HG03159 (cell line): Measurements from ENCODE around the gene SPATS2L.

ENCODE experiments used
- ATAC-seq: cut with Tn5 transposase; IDR thresholded peaks from one replicate; pipeline ENCODE4 v1.9.1; 2021; ENCODE audit warnings: mild to moderate bottlenecking, moderate library complexity; ENCODE audit not compliant: unreplicated experiment

Gene SPATS2L

DNA sequence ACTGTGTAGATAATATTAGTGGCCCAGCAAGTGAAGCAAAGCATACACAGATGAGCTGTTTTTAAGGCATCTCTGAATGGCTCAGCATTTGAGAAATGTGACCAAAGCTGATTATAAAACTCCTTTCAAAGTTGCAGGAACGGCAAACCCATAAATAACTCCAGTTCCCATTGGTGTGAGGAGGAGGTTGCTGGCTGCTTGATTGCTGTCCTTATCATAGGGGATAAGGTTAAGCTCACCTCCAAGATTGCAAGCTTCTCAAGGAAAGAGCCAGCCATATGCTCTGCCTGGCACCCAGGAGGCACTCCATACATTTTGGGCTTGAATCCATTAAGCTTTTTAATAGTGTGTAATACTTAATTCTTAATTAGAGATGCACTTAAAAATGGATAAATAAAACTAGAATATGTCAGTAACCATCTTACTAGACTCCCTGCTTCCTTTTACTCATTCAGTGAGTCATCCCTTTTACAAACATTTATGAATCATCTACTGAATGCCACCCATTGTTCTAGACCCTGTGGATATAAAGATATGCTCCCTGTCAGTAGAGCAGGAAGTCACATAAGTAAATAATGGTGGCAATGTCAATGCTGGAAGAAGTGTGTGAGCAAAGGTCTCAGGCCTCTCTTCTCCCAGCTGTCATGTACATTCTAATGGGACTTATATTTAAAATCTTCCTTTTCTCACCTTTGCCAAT lies 99.3 kb downstream of the SPATS2L start:
- no peak for ATAC-seq

DNA sequence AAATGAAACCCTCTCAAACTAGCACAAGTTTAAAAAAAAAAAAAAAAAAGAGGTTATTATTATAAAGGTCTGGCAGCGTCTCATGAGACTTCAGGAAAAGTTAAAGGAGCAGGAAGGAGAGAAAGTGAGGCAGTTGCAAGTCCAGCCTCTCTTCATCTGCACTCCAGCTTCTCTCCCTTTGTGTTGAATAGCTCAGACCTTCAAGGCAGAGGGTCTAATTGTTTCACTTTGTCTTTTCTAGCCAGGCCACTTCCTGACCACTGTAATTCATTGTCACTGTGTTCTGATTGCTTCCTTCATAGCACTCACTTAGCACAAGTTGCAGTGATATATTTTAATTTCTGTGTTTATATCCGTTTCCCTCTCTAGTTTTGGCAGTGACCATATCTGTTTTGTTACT lies 99.9 kb downstream of the SPATS2L start:
- peak; percentile 76 for ATAC-seq

- ATAC-seq, result no peak
Observed at GRCh38 chr2:200408428-200409316, 102.2 kb downstream of the SPATS2L start.

- no peak for ATAC-seq
Observed at GRCh38 chr2:200411831-200412230, 105.3 kb downstream of the SPATS2L start.

DNA sequence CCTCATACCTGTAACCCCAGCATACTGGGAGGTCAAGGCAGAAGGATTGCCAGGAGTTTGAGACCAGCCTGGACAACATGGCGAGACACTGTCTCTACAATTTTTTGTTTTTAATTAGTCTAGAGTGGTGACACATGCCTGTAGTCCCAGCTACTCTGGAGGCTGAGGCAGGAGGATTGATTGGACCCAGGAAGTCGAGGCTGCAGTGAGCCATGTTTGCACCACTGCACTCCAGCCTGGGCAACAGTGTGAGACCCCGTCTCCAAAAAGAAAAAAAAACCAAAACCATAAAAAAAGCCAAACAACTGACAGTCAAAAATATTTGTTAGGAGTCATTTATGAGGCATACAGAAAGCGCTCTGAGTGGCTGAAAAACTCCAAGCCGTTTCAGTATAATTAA lies 107.9 kb downstream of the SPATS2L start:
- ATAC-seq, result no peak

DNA sequence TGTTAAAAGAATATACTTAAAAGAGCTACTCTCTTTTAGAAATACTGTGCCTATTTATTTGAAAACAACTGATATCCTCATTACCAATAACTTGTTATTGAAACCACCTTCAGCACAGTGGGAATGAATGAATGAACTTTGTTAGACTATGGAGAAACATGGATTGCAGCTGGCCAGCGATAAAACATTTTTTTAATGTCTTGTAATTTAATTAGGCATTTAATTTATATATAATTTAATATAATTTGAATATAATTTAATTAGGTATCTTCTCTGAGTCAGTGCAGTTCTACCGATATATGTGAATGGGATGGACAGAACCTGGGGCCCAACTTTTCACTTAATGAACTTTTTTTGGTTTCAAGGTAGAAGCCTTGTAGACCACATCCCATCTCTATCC lies 109.0 kb downstream of the SPATS2L start:
- ATAC-seq, result no peak

DNA sequence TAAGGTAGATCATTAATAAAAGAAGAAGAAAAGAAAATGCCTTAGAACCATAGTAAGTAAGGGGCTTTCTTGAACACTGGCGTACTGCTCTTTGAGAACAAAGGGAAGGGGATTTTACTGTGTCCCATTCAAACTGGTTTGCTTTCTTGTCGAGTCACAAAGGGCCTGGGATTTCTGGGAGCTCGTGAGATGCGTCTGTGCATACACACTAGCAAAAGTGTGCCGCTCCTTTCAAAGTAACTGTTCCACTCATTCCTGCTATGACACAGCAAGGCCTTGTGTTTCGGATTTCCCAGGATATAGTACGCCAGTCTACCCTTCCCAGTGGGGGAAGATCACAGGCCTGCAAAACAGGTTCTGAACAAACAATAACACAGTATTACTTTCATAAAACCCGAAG lies 110.4 kb downstream of the SPATS2L start:
- ATAC-seq, result no peak

- no peak for ATAC-seq
Observed at GRCh38 chr2:200417366-200417765, 110.9 kb downstream of the SPATS2L start.

- no peak for ATAC-seq
Observed at GRCh38 chr2:200418399-200418798, 111.9 kb downstream of the SPATS2L start.

DNA sequence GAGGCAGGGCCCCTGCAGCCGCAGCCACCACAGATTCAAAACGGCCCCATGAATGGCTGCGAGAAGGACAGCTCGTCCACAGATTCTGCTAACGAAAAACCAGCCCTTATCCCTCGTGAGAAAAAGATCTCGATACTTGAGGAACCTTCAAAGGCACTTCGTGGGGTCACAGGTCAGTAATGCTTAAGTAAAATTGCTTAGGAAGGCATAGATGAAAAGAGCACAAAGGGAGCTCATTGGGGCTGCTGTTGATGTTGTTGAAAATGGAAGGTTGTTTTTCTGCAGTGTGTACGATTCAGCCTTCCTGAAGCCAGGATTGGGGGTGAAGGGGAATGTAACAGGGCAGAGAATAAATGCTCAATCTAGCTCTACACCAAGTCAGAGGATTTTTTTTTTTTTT lies 112.8 kb downstream of the SPATS2L start:
- no peak for ATAC-seq

DNA sequence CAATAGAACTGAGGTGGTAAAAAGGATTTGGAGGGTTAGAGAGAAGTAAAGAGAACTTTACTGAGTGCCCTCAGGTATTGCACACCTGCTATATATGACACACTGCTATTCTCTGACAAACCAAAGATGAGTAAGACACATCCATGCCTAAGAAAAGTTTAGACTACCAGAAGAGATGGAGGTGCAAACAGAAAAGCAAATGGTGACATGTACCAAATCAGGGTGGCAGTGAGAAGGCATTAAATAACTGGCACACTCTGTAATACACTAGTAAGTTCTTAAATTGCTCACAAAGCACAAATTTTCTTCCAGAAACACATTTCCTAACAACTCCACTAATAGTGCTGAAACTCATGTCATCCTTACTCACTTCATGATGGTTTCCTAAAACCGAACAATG lies 114.8 kb downstream of the SPATS2L start:
- ATAC-seq, result no peak

DNA sequence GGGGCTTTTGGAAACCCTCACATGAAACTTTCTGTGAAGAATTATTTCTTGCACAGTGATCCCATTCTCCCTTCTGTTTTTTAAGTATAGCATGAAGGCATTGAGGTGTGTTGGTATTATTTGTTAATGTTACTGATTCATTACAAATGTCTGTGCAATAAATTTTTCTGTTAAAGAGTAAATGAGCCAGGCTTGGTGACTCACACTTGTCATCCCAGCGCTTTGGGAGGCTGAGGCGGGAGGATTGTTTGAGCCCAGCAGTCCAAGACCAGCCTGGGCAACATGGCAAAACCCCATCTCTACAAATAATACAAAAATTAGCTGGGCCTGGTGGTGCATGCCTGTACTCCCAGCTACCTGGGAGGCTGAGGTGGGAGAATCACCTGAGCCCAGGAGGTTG lies 115.6 kb downstream of the SPATS2L start:
- no peak for ATAC-seq

- ATAC-seq, result no peak
Observed at GRCh38 chr2:200422532-200423261, 116.2 kb downstream of the SPATS2L start.

DNA sequence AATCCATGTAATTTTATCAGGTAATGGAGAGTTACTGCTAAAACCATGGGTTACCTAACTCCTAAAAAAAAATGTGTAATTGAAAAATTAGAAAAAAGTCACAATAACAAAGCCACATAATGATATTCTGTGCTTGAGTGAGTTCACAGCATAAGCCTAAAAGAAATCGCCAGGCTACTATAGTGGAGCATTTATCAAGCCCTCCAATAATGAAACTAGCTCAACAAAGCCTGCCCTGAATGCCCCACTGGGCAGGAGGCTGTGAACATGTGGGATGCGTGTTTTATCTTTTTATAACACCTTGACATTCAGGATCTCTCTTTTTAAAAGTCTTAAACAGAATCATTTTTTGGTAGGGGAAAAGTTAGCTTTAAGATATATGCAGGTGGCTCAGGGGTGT lies 117.0 kb downstream of the SPATS2L start:
- no peak for ATAC-seq

- no peak for ATAC-seq
Observed at GRCh38 chr2:200425026-200425821, 118.7 kb downstream of the SPATS2L start.

DNA sequence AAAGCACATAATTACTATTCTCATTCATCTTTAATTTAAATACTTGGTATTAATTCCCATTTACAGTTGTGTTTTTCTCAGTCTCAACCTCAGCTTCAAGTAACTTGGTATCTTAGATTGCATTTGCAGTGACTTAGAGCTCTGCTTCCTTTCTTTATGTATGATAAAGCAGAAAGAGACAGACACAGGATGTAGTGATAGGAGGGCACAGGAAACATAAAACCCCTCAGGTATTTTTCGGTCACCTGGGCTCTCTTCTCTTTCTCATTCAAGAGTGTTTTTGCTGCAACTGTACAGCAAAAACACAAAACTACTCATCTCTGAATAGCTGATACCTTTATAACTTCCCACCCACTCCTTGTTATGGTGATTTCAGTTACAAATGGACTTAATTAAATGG lies 120.3 kb downstream of the SPATS2L start:
- ATAC-seq, result no peak

- no peak for ATAC-seq
Observed at GRCh38 chr2:200428961-200429665, 122.6 kb downstream of the SPATS2L start.

DNA sequence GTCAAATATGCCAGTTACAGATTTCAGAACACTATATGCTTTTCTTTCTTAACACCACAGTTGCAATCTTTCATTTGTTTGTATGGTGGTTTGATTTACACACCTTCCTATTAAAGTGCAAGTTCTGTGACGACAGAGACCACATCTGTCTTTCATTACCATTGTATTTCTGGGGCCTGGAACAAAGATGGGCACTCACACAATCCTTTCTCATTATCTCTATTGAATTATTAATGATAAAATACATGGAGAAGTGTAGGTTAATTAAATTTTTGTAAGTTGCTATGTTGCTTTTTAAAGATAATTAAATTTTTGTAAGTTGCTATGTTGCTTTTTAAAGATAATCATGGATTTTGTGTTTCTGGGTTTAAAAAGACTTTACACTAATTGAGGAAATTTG lies 123.5 kb downstream of the SPATS2L start:
- no peak for ATAC-seq

DNA sequence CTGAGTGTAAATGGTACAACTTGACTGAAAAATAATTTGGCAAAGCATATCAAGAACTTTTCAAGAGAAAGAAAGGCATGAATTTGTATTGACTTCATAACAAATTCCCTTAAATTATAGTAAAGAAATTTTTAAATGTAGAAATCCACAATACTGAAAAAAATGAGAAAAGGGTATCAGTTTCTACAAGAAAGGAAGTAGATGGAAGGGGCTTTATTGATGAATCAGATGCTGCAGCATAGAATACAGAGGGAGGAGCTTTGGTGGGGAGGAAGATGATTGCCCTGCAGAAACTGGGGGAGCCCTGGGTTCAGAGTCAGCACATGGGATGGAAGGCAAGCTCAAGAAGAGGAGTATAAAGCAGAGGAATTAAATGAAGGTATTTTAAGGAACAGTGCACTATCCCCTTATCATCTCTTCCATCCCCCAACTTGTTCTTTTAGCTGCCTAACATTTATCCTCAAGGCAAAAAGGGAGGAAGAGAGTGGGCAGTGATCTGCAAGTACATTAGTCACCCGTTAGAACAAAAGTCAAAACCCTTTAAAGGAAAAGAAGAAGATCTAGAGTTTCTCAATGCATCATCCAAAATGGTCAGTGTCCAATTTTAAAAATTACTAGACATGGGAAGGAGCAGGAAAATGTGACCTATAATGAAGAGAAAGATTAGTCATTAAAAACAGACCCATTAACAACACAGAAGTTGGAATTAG lies 125.7 kb downstream of the SPATS2L start:
- ATAC-seq, result no peak

- no peak for ATAC-seq
Observed at GRCh38 chr2:200435379-200435778, 128.9 kb downstream of the SPATS2L start.
